ENCODE data around the gene KRT15. TPM values are rescaled to one million over a fixed set of nuclear protein-coding genes. Genes with fewer than 3 reads are reported as not detected.

Gene KRT15
- total RNA-seq, 1 donor from 2014 or later: 2.9 TPM

- H3K27ac Mint-ChIP-seq: no peak overlapping the region
- H3K9me3 Mint-ChIP-seq (ENCODE audit: low read depth): no peaks in the 10 kb centered on the region
- no peaks in the 10 kb centered on the region for H3K36me3 Mint-ChIP-seq (ENCODE audit: insufficient read depth)
- DNase-seq (ENCODE audit: low spot score, unreplicated experiment): no peak
- TF ChIP-seq, protein P1, sequence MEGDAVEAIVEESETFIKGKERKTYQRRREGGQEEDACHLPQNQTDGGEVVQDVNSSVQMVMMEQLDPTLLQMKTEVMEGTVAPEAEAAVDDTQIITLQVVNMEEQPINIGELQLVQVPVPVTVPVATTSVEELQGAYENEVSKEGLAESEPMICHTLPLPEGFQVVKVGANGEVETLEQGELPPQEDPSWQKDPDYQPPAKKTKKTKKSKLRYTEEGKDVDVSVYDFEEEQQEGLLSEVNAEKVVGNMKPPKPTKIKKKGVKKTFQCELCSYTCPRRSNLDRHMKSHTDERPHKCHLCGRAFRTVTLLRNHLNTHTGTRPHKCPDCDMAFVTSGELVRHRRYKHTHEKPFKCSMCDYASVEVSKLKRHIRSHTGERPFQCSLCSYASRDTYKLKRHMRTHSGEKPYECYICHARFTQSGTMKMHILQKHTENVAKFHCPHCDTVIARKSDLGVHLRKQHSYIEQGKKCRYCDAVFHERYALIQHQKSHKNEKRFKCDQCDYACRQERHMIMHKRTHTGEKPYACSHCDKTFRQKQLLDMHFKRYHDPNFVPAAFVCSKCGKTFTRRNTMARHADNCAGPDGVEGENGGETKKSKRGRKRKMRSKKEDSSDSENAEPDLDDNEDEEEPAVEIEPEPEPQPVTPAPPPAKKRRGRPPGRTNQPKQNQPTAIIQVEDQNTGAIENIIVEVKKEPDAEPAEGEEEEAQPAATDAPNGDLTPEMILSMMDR (IDR thresholded peaks at IDR 0.05; ENCODE audit: unreplicated experiment): no peak
- H3K4me3 Mint-ChIP-seq (ENCODE audit: low read depth): no peak overlapping the region
- H3K4me1 Mint-ChIP-seq (ENCODE audit: low read depth): peaks cover 46% of the 10 kb centered on the region
- H3K27me3 Mint-ChIP-seq: no peaks in the 10 kb centered on the region
Measured at GRCh38 chr17:41539071-41539492, 20.4 kb upstream of the KRT15 start.

- Mint-ChIP-seq H3K4me3 (ENCODE audit: low read depth) (no peak overlapping the region), H3K36me3 (ENCODE audit: insufficient read depth) (no peaks in the 10 kb centered on the region), H3K4me1 (ENCODE audit: low read depth) (peaks cover 46% of the 10 kb centered on the region), H3K27ac (no peak overlapping the region), H3K9me3 (ENCODE audit: low read depth) (no peaks in the 10 kb centered on the region), H3K27me3 (no peaks in the 10 kb centered on the region)
- DNase-seq (ENCODE audit: low spot score, unreplicated experiment): no peak
- TF ChIP-seq, protein P1 (IDR thresholded peaks at IDR 0.05; ENCODE audit: unreplicated experiment): no peak
Measured at GRCh38 chr17:41538565-41538991, 19.9 kb upstream of the KRT15 start.

GRCh38 chr17:41537990-41538389, 19.3 kb upstream of the KRT15 start:
- Mint-ChIP-seq H3K36me3 (ENCODE audit: insufficient read depth) (no peaks in the 10 kb centered on the region), H3K4me3 (ENCODE audit: low read depth) (no peak overlapping the region), H3K4me1 (ENCODE audit: low read depth) (peaks cover 46% of the 10 kb centered on the region), H3K27ac (no peak overlapping the region), H3K9me3 (ENCODE audit: low read depth) (no peaks in the 10 kb centered on the region), H3K27me3 (no peaks in the 10 kb centered on the region)
- no peak for DNase-seq (ENCODE audit: low spot score, unreplicated experiment)
- TF ChIP-seq, protein P1 (IDR thresholded peaks at IDR 0.05; ENCODE audit: unreplicated experiment): no peak

GRCh38 chr17:41537614-41537954, 18.9 kb upstream of the KRT15 start:
- H3K4me1 Mint-ChIP-seq (ENCODE audit: low read depth): peaks cover 46% of the 10 kb centered on the region
- H3K9me3 Mint-ChIP-seq (ENCODE audit: low read depth): no peaks in the 10 kb centered on the region
- TF ChIP-seq, protein P1 (IDR thresholded peaks at IDR 0.05; ENCODE audit: unreplicated experiment): no peak
- DNase-seq (ENCODE audit: low spot score, unreplicated experiment): no peak
- H3K27me3 Mint-ChIP-seq: no peaks in the 10 kb centered on the region
- no peak overlapping the region for H3K4me3 Mint-ChIP-seq (ENCODE audit: low read depth)
- H3K36me3 Mint-ChIP-seq (ENCODE audit: insufficient read depth): no peaks in the 10 kb centered on the region
- peak overlapping the region; percentile 82 for H3K27ac Mint-ChIP-seq

DNA sequence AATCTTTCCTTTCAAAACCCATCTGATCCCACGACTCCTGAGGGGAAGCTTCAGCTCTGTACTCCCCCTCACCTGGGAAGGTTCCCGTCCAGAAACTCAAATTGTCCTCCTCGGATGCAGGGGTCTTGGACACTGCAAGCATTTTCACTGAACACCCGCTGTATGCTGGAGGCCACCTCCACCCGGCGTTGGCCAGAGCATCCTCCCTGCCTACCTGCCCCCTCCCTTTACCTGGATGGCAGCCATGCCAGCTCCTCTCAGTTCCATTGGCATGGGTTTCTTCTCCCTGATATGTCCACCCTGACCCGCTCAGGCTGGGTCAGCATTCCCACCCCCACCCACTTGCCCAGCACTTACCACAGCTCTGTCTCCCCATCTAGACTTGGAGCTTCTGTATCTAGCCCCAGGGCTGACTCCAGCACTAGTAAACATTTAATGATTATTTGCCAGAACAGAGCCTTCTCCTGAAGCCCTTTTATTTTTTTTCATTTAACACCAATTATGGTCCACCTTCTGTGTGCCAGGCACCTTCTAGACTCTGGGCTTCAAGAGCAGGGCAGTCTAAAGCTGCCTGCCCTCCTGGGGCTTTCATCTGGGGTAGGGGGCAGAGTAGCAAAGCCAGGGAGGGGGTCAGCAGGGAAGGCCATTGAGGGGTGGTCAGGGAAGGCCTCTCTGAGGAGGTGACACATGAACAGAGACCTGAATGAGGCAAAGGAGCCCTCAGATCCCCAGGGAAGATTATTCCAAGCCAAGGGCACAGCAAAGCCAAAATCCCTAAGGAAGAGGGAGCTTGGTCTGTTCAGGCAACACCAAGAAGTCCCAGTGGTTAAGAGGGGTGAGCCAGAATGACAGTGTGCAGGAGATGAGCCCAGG, 18.3 kb upstream of the KRT15 start:
- TF ChIP-seq, protein P1 (IDR thresholded peaks at IDR 0.05; ENCODE audit: unreplicated experiment): no peak
- Mint-ChIP-seq H3K27me3 (no peaks in the 10 kb centered on the region), H3K4me3 (ENCODE audit: low read depth) (no peak overlapping the region), H3K36me3 (ENCODE audit: insufficient read depth) (no peaks in the 10 kb centered on the region), H3K9me3 (ENCODE audit: low read depth) (no peaks in the 10 kb centered on the region), H3K4me1 (ENCODE audit: low read depth) (peaks cover 46% of the 10 kb centered on the region), H3K27ac (peak overlapping the region; percentile 82)
- DNase-seq (ENCODE audit: low spot score, unreplicated experiment): no peak

Data from progenitor cell of endocrine pancreas (in vitro differentiated cells).